Heart left ventricle (tissue), 13 donors: ENCODE measurements around the gene GPBP1L1.

Experiments used
- POLR2A ChIP-seq, 2 donors: fragments of 450-650 bp; IDR thresholded peaks; one replicate each; pipeline ENCODE4 v1.6.1; 2017; ENCODE audit warnings: antibody characterized with exemption in 2 of 2, mild to moderate bottlenecking in 2 of 2, moderate library complexity in 2 of 2
- TF ChIP-seq, protein P1 (sequence below), 12 donors: fragments of 200-600 bp; sonication (generic) in 4 of 12; IDR thresholded peaks; one replicate each; pipeline versions ENCODE4 v1.5.0 to v1.8.0; 2018 to 2022; ENCODE audit warnings: antibody characterized with exemption in 12 of 12, mild to moderate bottlenecking in 5 of 12
- donor health status: ischemic (EF 13 %, LVEDD 7.1; RV severe dilation, severe dysfunction).
- donor health status: DM: no; HTN: yes; CAD: no.
- donor health status: DM: no; HTN: no; CAD: no.
- donor health status: ischemic (EF 25% LVEDD 6.9; RV normal size, moderate dysfunction).
- donor health status: ischemic (EF 25% LVEDD 5.7; RV mildly dilated, moderate dysfunction).
- donor health status: ischemic (EF 35%, LVEDD 5.7; RV mildly dilated, moderate dysfunction).
- donor health status: nonischemic (EF 11% LVEDD 7.7; RV severe dilation, severe dysfunction).
- donor health status: DM: yes; HTN: yes; CAD: no.
- donor health status: PGD.
- donor health status: ischemic (EF 29% LVEDD 5.4; RV normal size, mild dysfunction).
- donor health status: nonischemic (EF 23%, LVEDD 6.1; RV moderate dilation, normal function).

DNA sequence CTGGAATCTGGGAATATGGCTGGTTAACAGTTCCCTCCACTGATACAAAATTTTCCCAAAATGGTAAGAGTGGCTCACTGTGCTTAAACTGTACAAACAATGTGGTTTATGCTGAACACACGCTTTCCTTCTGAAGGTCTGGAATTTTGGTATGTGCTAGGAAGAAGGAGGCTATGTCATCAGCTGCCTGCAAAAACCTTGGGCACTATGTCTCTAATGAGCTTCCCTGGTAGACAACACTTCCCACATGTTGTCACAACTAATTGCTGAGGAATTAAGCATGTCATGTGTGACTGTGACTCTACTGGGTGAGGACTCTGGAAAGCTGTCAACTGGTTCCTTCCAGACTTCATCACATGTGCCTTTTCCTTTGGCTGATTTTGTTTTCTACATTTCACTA is 34.9 kb upstream of the GPBP1L1 start:
- TF ChIP-seq POLR2A (IDR thresholded peaks at IDR 0.05): no peak
- TF ChIP-seq, protein P1, sequence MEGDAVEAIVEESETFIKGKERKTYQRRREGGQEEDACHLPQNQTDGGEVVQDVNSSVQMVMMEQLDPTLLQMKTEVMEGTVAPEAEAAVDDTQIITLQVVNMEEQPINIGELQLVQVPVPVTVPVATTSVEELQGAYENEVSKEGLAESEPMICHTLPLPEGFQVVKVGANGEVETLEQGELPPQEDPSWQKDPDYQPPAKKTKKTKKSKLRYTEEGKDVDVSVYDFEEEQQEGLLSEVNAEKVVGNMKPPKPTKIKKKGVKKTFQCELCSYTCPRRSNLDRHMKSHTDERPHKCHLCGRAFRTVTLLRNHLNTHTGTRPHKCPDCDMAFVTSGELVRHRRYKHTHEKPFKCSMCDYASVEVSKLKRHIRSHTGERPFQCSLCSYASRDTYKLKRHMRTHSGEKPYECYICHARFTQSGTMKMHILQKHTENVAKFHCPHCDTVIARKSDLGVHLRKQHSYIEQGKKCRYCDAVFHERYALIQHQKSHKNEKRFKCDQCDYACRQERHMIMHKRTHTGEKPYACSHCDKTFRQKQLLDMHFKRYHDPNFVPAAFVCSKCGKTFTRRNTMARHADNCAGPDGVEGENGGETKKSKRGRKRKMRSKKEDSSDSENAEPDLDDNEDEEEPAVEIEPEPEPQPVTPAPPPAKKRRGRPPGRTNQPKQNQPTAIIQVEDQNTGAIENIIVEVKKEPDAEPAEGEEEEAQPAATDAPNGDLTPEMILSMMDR (IDR thresholded peaks at IDR 0.05): no peak
